ENCODE results near the gene CSNK2B.

The CSNK2B gene

GRCh38 chr6:31658983-31659648 lies 6.8 kb upstream of the CSNK2B start:
- H3K4me1 ChIP-seq (ENCODE audit: control insufficient read depth, insufficient read depth, low read length) = peaks cover 25% of the 10 kb centered on the region

GRCh38 chr6:31659649-31660380 lies 6.1 kb upstream of the CSNK2B start:
- H3K4me3 ChIP-seq (ENCODE audit: low read length) = peak overlapping the region; percentile 95
- peaks cover 29% of the 10 kb centered on the region for H3K4me1 ChIP-seq (ENCODE audit: control insufficient read depth, insufficient read depth, low read length)
- H3K36me3 ChIP-seq (ENCODE audit: control insufficient read depth, insufficient read depth, low read length) = peaks cover 8% of the 10 kb centered on the region
- H3K9ac ChIP-seq (ENCODE audit: low read length) = peak overlapping the region; percentile 93
- H3K27ac ChIP-seq (ENCODE audit: low read depth, low read length) = peak overlapping the region; percentile 89
- no peaks in the 10 kb centered on the region for H3K27me3 ChIP-seq (ENCODE audit: control insufficient read depth, insufficient read depth, low read length)

More at GRCh38 chr6:31658983-31659648, 6.8 kb upstream of the CSNK2B start:
- peak overlapping the region; percentile 89 for H3K27ac ChIP-seq (ENCODE audit: low read depth, low read length)
- H3K9ac ChIP-seq (ENCODE audit: low read length) = no peak overlapping the region
- no peaks in the 10 kb centered on the region for H3K27me3 ChIP-seq (ENCODE audit: control insufficient read depth, insufficient read depth, low read length)
- peaks cover 8% of the 10 kb centered on the region for H3K36me3 ChIP-seq (ENCODE audit: control insufficient read depth, insufficient read depth, low read length)
- H3K4me3 ChIP-seq (ENCODE audit: low read length) = peak overlapping the region; percentile 95

- Histone ChIP-seq H3K4me3 (ENCODE audit: low read length) (peak within 1 kb of the TSS; percentile 95), H3K27me3 (ENCODE audit: control insufficient read depth, insufficient read depth, low read length) (no peaks in the 10 kb centered on the region), H3K4me1 (ENCODE audit: control insufficient read depth, insufficient read depth, low read length) (peaks cover 29% of the 10 kb centered on the region), H3K36me3 (ENCODE audit: control insufficient read depth, insufficient read depth, low read length) (peaks cover 8% of the 10 kb centered on the region), H3K27ac (ENCODE audit: low read depth, low read length) (peak within 1 kb of the TSS; percentile 89), H3K9ac (ENCODE audit: low read length) (peak within 1 kb of the TSS; percentile 93)
Measured at GRCh38 chr6:31660381-31661261, 5.3 kb upstream of the CSNK2B start, which contains the start of gene C6orf47. Gene C6orf47 (minus strand): TSS chr6:31660778. CDS start chr6:31659947, 831 bp downstream.

GRCh38 chr6:31661262-31662123 lies 4.4 kb upstream of the CSNK2B start:
- Histone ChIP-seq H3K9ac (ENCODE audit: low read length) (no peak overlapping the region), H3K36me3 (ENCODE audit: control insufficient read depth, insufficient read depth, low read length) (peaks cover 6% of the 10 kb centered on the region), H3K27ac (ENCODE audit: low read depth, low read length) (peak overlapping the region; percentile 89), H3K27me3 (ENCODE audit: control insufficient read depth, insufficient read depth, low read length) (no peaks in the 10 kb centered on the region), H3K4me1 (ENCODE audit: control insufficient read depth, insufficient read depth, low read length) (peaks cover 29% of the 10 kb centered on the region), H3K4me3 (ENCODE audit: low read length) (peak overlapping the region; percentile 95)

- peaks cover 34% of the 10 kb centered on the region for H3K4me1 ChIP-seq (ENCODE audit: control insufficient read depth, insufficient read depth, low read length)
- H3K27ac ChIP-seq (ENCODE audit: low read depth, low read length) = no peak overlapping the region
- no peak overlapping the region for H3K4me3 ChIP-seq (ENCODE audit: low read length)
Measured at GRCh38 chr6:31662124-31662723, 3.7 kb upstream of the CSNK2B start.

GRCh38 chr6:31663126-31663960 lies 2.5 kb upstream of the CSNK2B start:
- Histone ChIP-seq H3K4me3 (ENCODE audit: low read length) (peak overlapping the region; percentile 73), H3K9ac (ENCODE audit: low read length) (peak overlapping the region; percentile 42), H3K4me1 (ENCODE audit: control insufficient read depth, insufficient read depth, low read length) (peaks cover 33% of the 10 kb centered on the region), H3K27me3 (ENCODE audit: control insufficient read depth, insufficient read depth, low read length) (no peaks in the 10 kb centered on the region), H3K27ac (ENCODE audit: low read depth, low read length) (peak overlapping the region; percentile 90), H3K36me3 (ENCODE audit: control insufficient read depth, insufficient read depth, low read length) (peaks cover 11% of the 10 kb centered on the region)

More at GRCh38 chr6:31662124-31662723, 3.7 kb upstream of the CSNK2B start:
- Histone ChIP-seq H3K36me3 (ENCODE audit: control insufficient read depth, insufficient read depth, low read length) (peaks cover 3% of the 10 kb centered on the region), H3K9ac (ENCODE audit: low read length) (no peak overlapping the region), H3K27me3 (ENCODE audit: control insufficient read depth, insufficient read depth, low read length) (no peaks in the 10 kb centered on the region)

GRCh38 chr6:31663961-31664789 lies 1.7 kb upstream of the CSNK2B start:
- peak overlapping the region; percentile 42 for H3K9ac ChIP-seq (ENCODE audit: low read length)
- H3K27me3 ChIP-seq (ENCODE audit: control insufficient read depth, insufficient read depth, low read length) = no peaks in the 10 kb centered on the region
- peak overlapping the region; percentile 90 for H3K27ac ChIP-seq (ENCODE audit: low read depth, low read length)
- H3K4me3 ChIP-seq (ENCODE audit: low read length) = peak overlapping the region; percentile 73
- H3K36me3 ChIP-seq (ENCODE audit: control insufficient read depth, insufficient read depth, low read length) = peaks cover 19% of the 10 kb centered on the region
- H3K4me1 ChIP-seq (ENCODE audit: control insufficient read depth, insufficient read depth, low read length) = peaks cover 26% of the 10 kb centered on the region

- H3K36me3 ChIP-seq (ENCODE audit: control insufficient read depth, insufficient read depth, low read length) = peaks cover 26% of the 10 kb centered on the region
- H3K4me1 ChIP-seq (ENCODE audit: control insufficient read depth, insufficient read depth, low read length) = peaks cover 19% of the 10 kb centered on the region
- peak within 1 kb of the TSS; percentile 56 for H3K9ac ChIP-seq (ENCODE audit: low read length)
- H3K4me3 ChIP-seq (ENCODE audit: low read length) = peak within 1 kb of the TSS; percentile 73
- H3K27ac ChIP-seq (ENCODE audit: low read depth, low read length) = peak within 1 kb of the TSS; percentile 90
- H3K27me3 ChIP-seq (ENCODE audit: control insufficient read depth, insufficient read depth, low read length) = no peaks in the 10 kb centered on the region
Measured at GRCh38 chr6:31664790-31665500, 935 bp upstream of the CSNK2B start, which contains the start of gene GPANK1. Gene GPANK1 (minus strand): TSS chr6:31664997. CDS start chr6:31664478, 519 bp downstream.

GRCh38 chr6:31666337-31666965 lies 571 bp downstream of the CSNK2B start:
- Histone ChIP-seq H3K4me3 (ENCODE audit: low read length) (peak overlapping the region; percentile 73), H3K4me1 (ENCODE audit: control insufficient read depth, insufficient read depth, low read length) (peaks cover 18% of the 10 kb centered on the region), H3K9ac (ENCODE audit: low read length) (peak overlapping the region; percentile 79), H3K36me3 (ENCODE audit: control insufficient read depth, insufficient read depth, low read length) (peaks cover 40% of the 10 kb centered on the region), H3K27me3 (ENCODE audit: control insufficient read depth, insufficient read depth, low read length) (no peaks in the 10 kb centered on the region), H3K27ac (ENCODE audit: low read depth, low read length) (peak overlapping the region; percentile 84)

Measured in rectal smooth muscle tissue (tissue), 1 donor.